NCI-H128 (cell line): ENCODE results near the gene CDCA7.
"Not testable (repeated sequence)": the region's sequence is repeated elsewhere in the genome, so short reads cannot be mapped to it uniquely, and the experiment has no call there.

Experiments
- DNase-seq: peaks from one replicate; lab custom pipeline; 2025; ENCODE audit not compliant: unreplicated experiment; lab: John Stamatoyannopoulos, UW

CDCA7 gene

GRCh38 chr2:173357346-173357745 is 2.7 kb downstream of the CDCA7 start:
- DNase-seq = peak; percentile 6

- DNase-seq = no peak
Measured at GRCh38 chr2:173358616-173359015, 3.9 kb downstream of the CDCA7 start.

GRCh38 chr2:173359231-173359630 is 4.6 kb downstream of the CDCA7 start:
- DNase-seq = no peak

- DNase-seq = no peak
Measured at GRCh38 chr2:173370198-173370597, 15.5 kb downstream of the CDCA7 start.

- DNase-seq = no peak
Measured at GRCh38 chr2:173371023-173371422, 16.4 kb downstream of the CDCA7 start.

- no peak for DNase-seq
Measured at GRCh38 chr2:173373290-173373689, 18.6 kb downstream of the CDCA7 start.

- DNase-seq = no peak
Measured at GRCh38 chr2:173374634-173375033, 20.0 kb downstream of the CDCA7 start.

- DNase-seq = not testable (repeated sequence)
Measured at GRCh38 chr2:173385534-173385933, 30.9 kb downstream of the CDCA7 start.

GRCh38 chr2:173386021-173386737 is 31.5 kb downstream of the CDCA7 start:
- no peak for DNase-seq

GRCh38 chr2:173386738-173387065 is 32.0 kb downstream of the CDCA7 start:
- no peak for DNase-seq

GRCh38 chr2:173387079-173387478 is 32.4 kb downstream of the CDCA7 start:
- DNase-seq = no peak

GRCh38 chr2:173387660-173388059 is 33.0 kb downstream of the CDCA7 start:
- DNase-seq = no peak

- DNase-seq = no peak
Measured at GRCh38 chr2:173388795-173389194, 34.1 kb downstream of the CDCA7 start.

- DNase-seq = no peak
Measured at GRCh38 chr2:173390036-173390435, 35.4 kb downstream of the CDCA7 start.

GRCh38 chr2:173392731-173393130 is 38.1 kb downstream of the CDCA7 start:
- DNase-seq = no peak

- no peak for DNase-seq
Measured at GRCh38 chr2:173393186-173393585, 38.5 kb downstream of the CDCA7 start.

- DNase-seq = no peak
Measured at GRCh38 chr2:173393636-173394035, 39.0 kb downstream of the CDCA7 start.

- DNase-seq = no peak
Measured at GRCh38 chr2:173394091-173394974, 39.7 kb downstream of the CDCA7 start.

GRCh38 chr2:173395567-173396351 is 41.1 kb downstream of the CDCA7 start:
- no peak for DNase-seq

GRCh38 chr2:173397539-173397938 is 42.9 kb downstream of the CDCA7 start:
- no peak for DNase-seq

GRCh38 chr2:173399229-173399628 is 44.6 kb downstream of the CDCA7 start:
- no peak for DNase-seq

- no peak for DNase-seq
Measured at GRCh38 chr2:173400760-173401159, 46.1 kb downstream of the CDCA7 start.
